Inflammatory macrophage treated with lipopolysaccharide for 4 hours (primary cell): ENCODE measurements around the gene SP6.

Experiments used
- DNase-seq: peaks from one replicate; pipeline ENCODE4 v3.0.0-alpha.2; 2020

SP6 gene

DNA sequence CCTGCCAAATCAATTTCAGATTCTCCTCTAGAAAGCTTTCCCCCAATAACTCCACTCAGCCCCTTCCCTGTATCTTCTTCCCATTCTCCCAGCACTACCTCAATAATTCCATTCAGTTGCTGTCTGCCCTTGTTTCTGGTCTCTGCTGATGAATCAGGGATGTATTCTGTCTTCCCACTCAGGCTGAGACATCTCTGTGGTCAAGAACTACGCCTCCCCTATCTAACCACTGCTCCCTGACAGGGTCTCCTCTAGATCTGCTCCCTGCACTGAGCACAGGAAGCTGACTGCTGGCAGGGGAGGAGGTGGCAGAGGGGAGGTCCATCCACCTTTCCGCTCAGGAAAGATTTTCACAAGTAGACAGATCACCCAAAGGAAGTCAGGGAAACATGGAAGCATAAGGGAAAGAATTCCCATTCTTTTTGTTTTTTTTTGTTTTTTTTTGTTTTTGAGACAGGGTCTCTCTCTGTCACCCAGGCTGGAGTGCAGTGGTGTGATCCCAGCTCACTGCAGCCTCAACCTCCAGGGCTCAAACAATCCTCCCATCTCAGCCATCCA is 28.1 kb upstream of the SP6 start:
- DNase-seq, result peak; percentile 31

DNA sequence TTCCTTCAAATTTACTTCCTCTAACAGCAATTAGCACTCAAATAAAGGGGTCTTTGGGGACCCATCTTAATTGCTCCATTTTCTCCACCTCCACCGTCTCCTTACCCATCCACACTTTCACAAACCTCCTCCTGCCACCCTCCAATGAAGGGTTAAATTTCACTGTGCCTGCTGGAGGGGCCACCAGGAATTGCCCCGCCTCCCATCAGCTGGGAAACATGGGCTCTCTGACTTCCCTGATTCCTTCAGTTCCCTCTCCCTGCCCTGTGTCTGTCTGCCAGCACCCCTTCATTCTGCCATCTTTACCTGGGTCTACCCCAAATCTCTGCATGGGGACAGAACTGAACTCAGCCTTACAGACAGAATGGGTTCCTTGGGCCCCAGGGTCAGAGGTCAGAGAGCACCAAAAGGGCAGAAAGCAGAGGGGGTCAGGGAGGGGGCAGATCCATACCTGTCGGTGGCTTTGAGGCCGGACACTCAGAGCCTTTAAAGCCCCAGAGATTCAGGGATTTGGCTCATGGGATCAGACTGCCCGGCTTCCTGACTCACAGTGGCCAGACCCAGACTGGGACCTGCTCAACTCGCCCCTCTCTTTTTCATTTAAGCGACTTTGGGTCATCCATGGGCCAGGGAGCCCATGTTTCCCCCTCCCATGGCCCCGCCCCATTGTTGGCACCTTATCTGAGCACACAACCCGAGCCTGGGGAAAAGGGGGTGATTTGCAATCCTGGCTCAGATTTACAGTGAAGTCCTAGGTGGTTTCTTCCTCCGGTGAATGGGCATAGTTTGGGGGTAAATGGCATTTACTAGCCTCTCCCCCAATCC is 27.5 kb upstream of the SP6 start:
- no peak for DNase-seq

DNA sequence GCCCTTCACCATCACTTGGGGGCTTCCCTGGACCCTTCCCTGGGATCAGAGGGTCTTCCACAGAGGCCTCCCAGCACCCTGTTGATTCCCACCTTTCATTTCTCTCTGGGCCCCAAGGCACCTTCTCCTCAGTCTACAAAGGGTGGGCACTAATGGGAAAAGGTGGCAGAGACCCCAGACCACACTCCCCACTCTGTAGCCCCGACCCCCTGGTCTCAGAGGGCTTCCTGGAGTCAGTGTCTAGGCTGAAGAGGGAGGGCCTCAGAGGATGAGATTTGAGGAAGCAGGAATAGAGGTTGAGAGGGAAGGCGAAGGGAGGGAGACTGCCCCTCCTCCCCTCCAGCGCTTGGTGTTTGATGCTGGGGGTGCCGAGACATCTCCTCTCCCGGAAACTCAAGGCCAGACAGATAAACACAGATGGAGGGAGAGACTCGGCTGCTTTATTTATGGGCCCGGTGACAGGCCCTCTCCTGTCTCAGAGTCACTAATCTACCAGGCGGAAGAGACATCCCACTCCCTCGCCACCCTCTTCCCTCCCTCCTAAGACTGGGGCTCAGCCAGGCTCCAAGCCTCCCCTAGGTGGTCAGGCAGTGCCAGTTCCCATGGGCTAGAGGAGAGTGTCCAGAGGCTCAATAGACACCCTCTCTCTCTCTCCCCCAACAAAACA is 26.5 kb upstream of the SP6 start:
- no peak for DNase-seq

DNA sequence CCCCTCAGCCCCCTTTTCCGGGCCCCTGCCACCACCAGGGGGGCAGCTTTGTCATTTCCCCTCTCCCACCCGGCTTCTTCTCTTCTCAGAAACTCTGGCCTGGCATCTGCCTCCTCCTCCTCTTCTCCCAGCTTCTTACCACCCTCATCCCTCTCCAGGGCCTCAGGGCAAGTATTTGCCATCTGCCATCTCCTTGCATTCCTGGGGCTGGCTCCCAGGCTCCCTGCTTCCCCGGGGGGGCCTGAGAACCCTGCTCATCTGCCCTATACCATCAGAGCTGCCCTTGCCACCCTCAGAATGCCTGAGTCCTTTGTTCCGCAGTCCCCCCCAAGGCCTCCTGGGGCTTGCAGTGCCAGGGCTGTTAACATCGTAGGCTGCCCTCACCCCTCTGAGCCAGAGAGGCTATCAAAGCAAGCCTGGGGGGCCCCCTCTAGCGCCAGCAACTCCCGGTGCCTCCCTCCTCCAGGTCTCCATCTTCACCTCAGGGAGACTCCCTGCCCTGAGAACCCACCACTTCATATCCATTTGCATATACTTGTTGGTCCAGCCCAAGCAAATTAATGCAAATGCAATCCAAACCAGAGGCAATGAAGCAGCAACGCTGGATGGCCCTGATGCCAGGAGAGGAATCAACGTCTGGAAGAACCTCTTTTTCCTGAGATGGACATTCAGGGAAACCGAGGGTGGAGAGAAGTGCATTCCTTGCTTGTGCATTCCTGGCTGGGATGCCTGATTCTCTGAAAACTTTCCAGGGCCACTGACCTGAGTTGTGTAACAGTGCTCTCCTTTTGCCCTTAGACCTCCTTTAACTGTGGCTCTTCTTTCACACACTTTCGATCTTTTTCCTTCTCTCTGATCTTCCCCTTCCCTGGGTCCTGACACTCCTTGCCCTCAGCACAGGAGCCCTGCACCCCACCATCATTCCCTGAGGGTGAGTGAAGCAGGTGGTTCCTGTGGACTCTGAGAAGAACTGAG is 24.3 kb upstream of the SP6 start:
- DNase-seq, result no peak

DNA sequence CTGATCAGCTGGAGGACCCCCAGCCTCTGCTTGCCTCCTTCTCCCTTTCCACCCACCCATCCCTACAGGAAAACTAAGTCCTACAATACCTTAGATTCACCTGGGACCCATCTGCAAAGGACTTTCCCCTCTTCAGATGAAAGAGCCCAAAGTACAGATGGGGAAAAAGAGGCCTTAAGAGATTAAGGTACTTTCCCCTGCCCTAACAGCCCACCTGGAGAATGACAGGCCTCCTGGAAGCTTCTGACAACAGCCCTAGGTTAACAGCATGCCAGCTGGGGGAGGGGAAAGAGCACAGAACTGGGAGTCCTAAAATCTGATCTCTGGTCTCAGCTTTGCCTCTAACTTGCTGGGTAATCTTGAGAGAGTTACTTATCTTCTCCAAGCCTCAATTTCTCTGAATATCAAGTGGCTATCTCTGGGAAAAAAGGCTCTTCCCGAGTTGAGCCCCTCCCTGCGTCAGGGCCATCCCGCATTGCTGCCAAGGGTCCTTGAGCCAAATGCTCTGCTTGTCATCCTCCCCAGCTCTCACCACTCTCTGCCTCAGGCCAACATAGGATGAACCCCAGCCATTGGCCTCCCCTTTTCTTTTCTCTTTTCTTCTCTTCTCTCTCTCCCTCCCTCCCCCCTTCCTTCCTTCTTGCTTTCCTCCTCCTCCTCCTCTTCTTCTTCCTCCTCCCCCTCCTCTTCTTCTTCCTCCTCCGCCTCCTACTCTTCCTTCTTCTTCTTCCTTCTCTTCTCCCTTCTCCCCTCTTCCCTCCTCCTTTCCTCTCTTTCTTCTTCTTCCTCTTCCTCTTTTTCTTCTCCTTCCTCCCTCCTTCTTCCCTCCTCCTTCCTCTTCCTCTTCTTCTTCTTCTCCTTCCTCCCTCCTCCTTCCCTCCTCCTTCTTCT is 22.5 kb upstream of the SP6 start:
- no peak for DNase-seq

GRCh38 chr17:47872651-47873161 is 21.7 kb upstream of the SP6 start:
- DNase-seq, result no peak

GRCh38 chr17:47872019-47872650 is 21.2 kb upstream of the SP6 start:
- no peak for DNase-seq

GRCh38 chr17:47871048-47871447 is 20.1 kb upstream of the SP6 start:
- no peak for DNase-seq

- no peak for DNase-seq
Observed at GRCh38 chr17:47870056-47870455, 19.1 kb upstream of the SP6 start.

DNA sequence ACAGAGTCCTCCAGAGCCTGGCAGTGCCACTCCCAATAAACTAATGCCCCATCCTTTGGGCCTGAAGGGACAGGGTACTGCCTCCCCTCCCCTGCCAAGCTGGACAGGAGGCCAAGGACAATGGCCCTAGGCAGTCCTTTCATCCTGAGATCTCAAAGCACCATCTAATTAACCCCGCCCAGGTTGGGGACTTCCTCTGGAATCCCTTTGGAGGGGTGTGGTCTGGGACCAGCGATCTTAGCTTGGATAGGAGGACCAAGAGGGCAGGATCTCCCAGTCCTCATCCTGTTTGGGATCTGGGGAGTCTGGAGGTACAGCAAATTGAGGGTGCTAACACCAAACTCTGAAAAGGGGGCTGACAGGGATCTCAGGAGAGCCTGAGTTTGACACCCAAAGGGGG is 18.2 kb upstream of the SP6 start:
- DNase-seq, result no peak

DNA sequence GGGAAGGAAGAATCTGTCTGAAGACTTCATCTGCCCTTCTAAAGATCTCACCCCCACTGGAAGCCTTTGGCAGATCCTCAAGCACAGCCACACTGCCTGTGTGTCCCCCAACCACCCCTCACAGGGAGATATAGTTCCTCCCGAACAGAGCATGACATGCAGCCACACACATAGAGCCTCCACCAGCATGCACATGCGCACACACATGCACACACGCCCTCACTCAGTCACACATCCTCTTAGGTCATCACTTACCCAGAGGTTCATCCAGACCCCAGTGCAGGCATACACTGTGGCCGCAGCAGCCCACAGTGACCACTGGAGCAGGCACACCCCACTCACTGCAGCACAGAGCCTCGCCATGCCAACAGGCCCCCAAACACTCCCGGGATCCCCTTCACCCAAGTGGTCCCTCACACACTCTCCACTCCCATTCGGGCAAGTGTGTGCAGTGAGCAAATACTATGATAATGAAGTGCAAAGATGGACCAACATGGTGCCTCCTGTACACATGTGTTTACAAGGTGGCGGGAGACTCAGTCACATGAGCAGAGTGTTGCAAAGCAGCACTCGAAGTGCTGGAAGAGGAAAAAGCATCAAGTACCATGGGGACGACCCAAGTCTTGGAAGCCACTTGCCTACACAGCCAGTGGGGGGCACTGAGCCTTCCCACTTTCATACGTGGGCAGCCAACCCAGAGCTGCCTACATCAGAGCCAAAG is 17.0 kb upstream of the SP6 start:
- no peak for DNase-seq

- no peak for DNase-seq
Observed at GRCh38 chr17:47866941-47867340, 16.0 kb upstream of the SP6 start.

GRCh38 chr17:47864791-47865216 is 13.8 kb upstream of the SP6 start:
- no peak for DNase-seq

GRCh38 chr17:47862621-47863440 is 11.9 kb upstream of the SP6 start:
- DNase-seq, result no peak

DNA sequence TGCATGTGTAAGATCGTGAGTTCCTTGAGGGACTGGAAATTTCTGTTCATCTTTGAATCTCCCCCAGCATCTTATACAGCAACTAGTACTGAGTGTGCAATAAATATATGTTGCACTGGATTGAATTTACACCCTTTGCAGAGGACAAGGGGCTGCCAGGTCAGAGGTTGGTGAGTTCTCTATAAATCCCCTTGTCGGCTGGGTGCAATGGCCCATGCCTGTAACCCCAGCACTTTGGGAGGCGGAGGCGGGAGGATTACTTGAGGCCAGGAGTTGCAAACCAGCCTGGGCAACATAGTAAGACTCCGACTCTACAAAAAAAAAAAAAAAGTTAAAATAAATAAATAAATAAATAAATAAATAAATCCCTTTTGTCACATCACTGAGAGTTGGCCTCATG is 9.4 kb upstream of the SP6 start:
- no peak for DNase-seq

GRCh38 chr17:47857551-47858455 is 6.8 kb upstream of the SP6 start:
- DNase-seq, result no peak

DNA sequence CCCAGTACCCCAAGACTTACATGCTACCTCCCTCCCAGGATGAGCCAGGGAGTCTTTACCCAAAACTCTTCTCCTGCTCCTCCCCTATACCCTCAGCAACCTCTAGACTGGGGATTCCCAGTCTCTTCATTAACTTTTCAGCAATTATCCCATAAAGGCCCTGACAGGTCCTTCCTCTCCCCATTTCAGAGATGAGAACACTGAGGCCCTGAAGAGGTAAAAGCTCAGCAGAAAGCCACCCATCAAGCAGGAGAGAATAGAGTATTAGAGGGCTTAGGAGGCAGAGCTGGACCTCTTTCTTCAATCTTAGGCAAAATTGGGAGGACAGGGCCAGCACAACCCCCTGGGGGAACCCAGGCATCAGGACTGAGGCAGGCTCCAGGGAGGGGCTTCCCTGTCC is 5.9 kb upstream of the SP6 start:
- DNase-seq, result no peak

- no peak for DNase-seq
Observed at GRCh38 chr17:47855737-47856136, 4.8 kb upstream of the SP6 start.

- DNase-seq, result no peak
Observed at GRCh38 chr17:47853616-47854015, 2.7 kb upstream of the SP6 start.
